Fibroblast of lung (primary cell): ENCODE results near the gene KCNJ10. TPM values are rescaled to one million over a fixed set of nuclear protein-coding genes. Genes with fewer than 3 reads are reported as not detected.

Source experiments
- DNase-seq, 2 donors: peaks; one replicate each; pipeline versions ENCODE4 v3.0.0 to v3.0.0-alpha.2; 2010; ENCODE audit warnings: low read depth in 2 of 2
- H2AFZ ChIP-seq: 2 replicates; pipeline ENCODE4 v1.5.1; 2012; ENCODE audit warnings: low read length, control low read depth, inconsistent platforms
- H3K27ac ChIP-seq: 2 replicates; pipeline ENCODE4 v1.5.1; 2011; ENCODE audit warnings: low read length, control low read depth; ENCODE audit not compliant: insufficient read depth
- H3K27me3 ChIP-seq: 2 replicates; pipeline ENCODE4 v1.5.1; 2011; ENCODE audit warnings: mild to moderate bottlenecking, low read length; ENCODE audit not compliant: control insufficient read depth, insufficient read depth
- H3K36me3 ChIP-seq: 2 replicates; pipeline ENCODE4 v1.5.1; 2011; ENCODE audit warnings: low read length; ENCODE audit not compliant: control insufficient read depth, insufficient read depth
- H3K4me1 ChIP-seq: 2 replicates; pipeline ENCODE4 v1.5.1; 2011; ENCODE audit warnings: low read length; ENCODE audit not compliant: control insufficient read depth, insufficient read depth; ENCODE audit errors: extremely low read depth
- H3K4me2 ChIP-seq: 2 replicates; pipeline ENCODE4 v1.5.1; 2011; ENCODE audit warnings: low read length, control low read depth; ENCODE audit not compliant: insufficient read depth; ENCODE audit errors: extremely low read depth
- H3K4me3 ChIP-seq, 4 experiments: fragments of 200-600 bp in 1 of 4; sonication (generic) in 1 of 4; replicated peaks in 1 of 4; 2 replicates each; pipeline ENCODE4 v1.5.1; 2011 to 2016; ENCODE audit warnings: low read length in 4 of 4, low read depth in 3 of 4, mild to moderate bottlenecking in 3 of 4, control low read depth in 2 of 4, inconsistent platforms in 1 of 4, mixed read lengths in 1 of 4; ENCODE audit not compliant: insufficient read depth in 1 of 4; ENCODE audit errors: control extremely low read depth in 1 of 4
- H3K79me2 ChIP-seq: 2 replicates; pipeline ENCODE4 v1.5.1; 2012; ENCODE audit warnings: mild to moderate bottlenecking, low read length, inconsistent platforms; ENCODE audit not compliant: control insufficient read depth, insufficient read depth
- H3K9ac ChIP-seq: 2 replicates; pipeline ENCODE4 v1.5.1; 2011; ENCODE audit warnings: mild to moderate bottlenecking, low read length, control low read depth; ENCODE audit not compliant: insufficient read depth
- H3K9me3 ChIP-seq: 2 replicates; pipeline ENCODE4 v1.5.1; 2012; ENCODE audit warnings: low read depth, low read length; ENCODE audit not compliant: control insufficient read depth, insufficient read depth
- H4K20me1 ChIP-seq: 2 replicates; pipeline ENCODE4 v1.5.1; 2011; ENCODE audit warnings: low read length; ENCODE audit not compliant: control insufficient read depth, insufficient read depth; ENCODE audit errors: extremely low read depth
- EZH2 ChIP-seq: IDR thresholded peaks from 2 replicates; pipeline ENCODE4 v1.5.1; 2012; ENCODE audit warnings: low read length, control low read depth, mild to moderate bottlenecking; ENCODE audit errors: missing control alignments
- polyA plus RNA-seq, 2 donors: library from polyadenylated mRNA; depleted of rRNA in 1 of 2; stranded (reverse) in 1 of 2; unstranded in 1 of 2; fragments of >200 nt; gene quantifications; 2 replicates each; pipeline ENCODE4 v1.2.1, GENCODE V29; 2011 to 2012; ENCODE audit warnings: missing spikeins in 1 of 2
- total RNA-seq: library from RNA; depleted of rRNA; stranded (reverse); fragments of >200 nt; gene quantifications from 2 replicates; pipeline ENCODE4 v1.2.1, GENCODE V29; 2014
- TF ChIP-seq, protein P1 (sequence below), 2 donors: IDR thresholded peaks in 1 of 2; conservative IDR thresholded peaks in 1 of 2; 1 replicate in 1 of 2; 2 replicates in 1 of 2; pipeline ENCODE4 v1.5.1; 2011 to 2012; ENCODE audit warnings: low read length in 2 of 2, control low read depth in 1 of 2, inconsistent platforms in 1 of 2, low read depth in 1 of 2, mild to moderate bottlenecking in 1 of 2

The KCNJ10 gene
- total and polyA plus RNA-seq, 2 donors (not counting 1 experiment from before 2014, with no cell fraction given), result not detected

GRCh38 chr1:160049101-160049500 is 20.9 kb downstream of the KCNJ10 start:
- Histone ChIP-seq H3K79me2 (no peaks in the 10 kb centered on the region), H3K9ac (no peak overlapping the region), H4K20me1 (no peaks in the 10 kb centered on the region), H2AFZ (no peak overlapping the region), H3K27me3 (peaks cover 24% of the 10 kb centered on the region), H3K4me3 (no peak overlapping the region), H3K4me1 (no peaks in the 10 kb centered on the region), H3K27ac (no peak overlapping the region), H3K4me2 (no peak overlapping the region), H3K9me3 (no peaks in the 10 kb centered on the region), H3K36me3 (no peaks in the 10 kb centered on the region)
- DNase-seq, result no peak
- TF ChIP-seq, protein P1, sequence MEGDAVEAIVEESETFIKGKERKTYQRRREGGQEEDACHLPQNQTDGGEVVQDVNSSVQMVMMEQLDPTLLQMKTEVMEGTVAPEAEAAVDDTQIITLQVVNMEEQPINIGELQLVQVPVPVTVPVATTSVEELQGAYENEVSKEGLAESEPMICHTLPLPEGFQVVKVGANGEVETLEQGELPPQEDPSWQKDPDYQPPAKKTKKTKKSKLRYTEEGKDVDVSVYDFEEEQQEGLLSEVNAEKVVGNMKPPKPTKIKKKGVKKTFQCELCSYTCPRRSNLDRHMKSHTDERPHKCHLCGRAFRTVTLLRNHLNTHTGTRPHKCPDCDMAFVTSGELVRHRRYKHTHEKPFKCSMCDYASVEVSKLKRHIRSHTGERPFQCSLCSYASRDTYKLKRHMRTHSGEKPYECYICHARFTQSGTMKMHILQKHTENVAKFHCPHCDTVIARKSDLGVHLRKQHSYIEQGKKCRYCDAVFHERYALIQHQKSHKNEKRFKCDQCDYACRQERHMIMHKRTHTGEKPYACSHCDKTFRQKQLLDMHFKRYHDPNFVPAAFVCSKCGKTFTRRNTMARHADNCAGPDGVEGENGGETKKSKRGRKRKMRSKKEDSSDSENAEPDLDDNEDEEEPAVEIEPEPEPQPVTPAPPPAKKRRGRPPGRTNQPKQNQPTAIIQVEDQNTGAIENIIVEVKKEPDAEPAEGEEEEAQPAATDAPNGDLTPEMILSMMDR (conservative IDR thresholded peaks at IDR 0.05 in 1 of 2, IDR thresholded peaks at IDR 0.05 in 1 of 2; ENCODE audit: low read depth in 1 of 2, low read length in 2 of 2), result no peak
- TF ChIP-seq EZH2, result no peak

- H3K27me3 ChIP-seq, result peaks cover 24% of the 10 kb centered on the region
- H3K4me3 ChIP-seq, result no peak overlapping the region
- H2AFZ ChIP-seq, result no peak overlapping the region
- no peaks in the 10 kb centered on the region for H3K79me2 ChIP-seq
- H3K9ac ChIP-seq, result no peak overlapping the region
- no peaks in the 10 kb centered on the region for H3K36me3 ChIP-seq
- no peaks in the 10 kb centered on the region for H4K20me1 ChIP-seq
- no peak for TF ChIP-seq EZH2
- TF ChIP-seq, protein P1 (conservative IDR thresholded peaks at IDR 0.05 in 1 of 2, IDR thresholded peaks at IDR 0.05 in 1 of 2; ENCODE audit: low read depth in 1 of 2, low read length in 2 of 2), result no peak
- no peaks in the 10 kb centered on the region for H3K4me1 ChIP-seq
- DNase-seq, result no peak
- H3K27ac ChIP-seq, result no peak overlapping the region
- H3K4me2 ChIP-seq, result no peak overlapping the region
- no peaks in the 10 kb centered on the region for H3K9me3 ChIP-seq
Observed at GRCh38 chr1:160048335-160048734, 21.6 kb downstream of the KCNJ10 start.

GRCh38 chr1:160047111-160047991 is 22.6 kb downstream of the KCNJ10 start:
- no peak for DNase-seq
- peak overlapping the region; percentile 28 for H3K4me2 ChIP-seq
- TF ChIP-seq EZH2, result peak; percentile 33
- TF ChIP-seq, protein P1 (conservative IDR thresholded peaks at IDR 0.05 in 1 of 2, IDR thresholded peaks at IDR 0.05 in 1 of 2; ENCODE audit: low read depth in 1 of 2, low read length in 2 of 2), result no peak

More at GRCh38 chr1:160047111-160047991, 22.6 kb downstream of the KCNJ10 start:
- no peaks in the 10 kb centered on the region for H4K20me1 ChIP-seq
- H3K79me2 ChIP-seq, result no peaks in the 10 kb centered on the region
- no peaks in the 10 kb centered on the region for H3K36me3 ChIP-seq
- peak overlapping the region in 1 of 4 experiments; percentile 22 for H3K4me3 ChIP-seq
- H3K27me3 ChIP-seq, result peaks cover 16% of the 10 kb centered on the region
- no peaks in the 10 kb centered on the region for H3K9me3 ChIP-seq
- no peaks in the 10 kb centered on the region for H3K4me1 ChIP-seq
- no peak overlapping the region for H2AFZ ChIP-seq
- H3K27ac ChIP-seq, result no peak overlapping the region
- no peak overlapping the region for H3K9ac ChIP-seq
